ENCODE data around the gene KLK7. TPM values are rescaled to one million over a fixed set of nuclear protein-coding genes. Genes with fewer than 3 reads are reported as not detected.

KLK7 gene
- total and polyA plus RNA-seq, 12 donors, result 0.04 TPM; not detected in 11

GRCh38 chr19:51010066-51010795 lies 26.5 kb upstream of the KLK7 start:
- no peak for ATAC-seq

GRCh38 chr19:51009061-51009891 lies 25.6 kb upstream of the KLK7 start:
- DNase-seq, result no peak
- no peak overlapping the region for H3K27ac ChIP-seq
- no peaks in the 10 kb centered on the region for H3K4me1 ChIP-seq
- TF ChIP-seq CTCF (IDR thresholded peaks at IDR 0.05), result no peak
- intact Hi-C loops (cut with DNase I), result loop anchor here in 1 of 10 donors (10.0 kb wide), 1 partner anchor 74 kb away; no protein-coding TSS in a partner anchor
- WGBS, 2 donors, result 68 to 69% methylated on average over 19 of the region's 19 CpGs
- H3K4me3 ChIP-seq, result no peak overlapping the region
- no peaks in the 10 kb centered on the region for H3K9me3 ChIP-seq
- ATAC-seq, result no peak
- H3K27me3 ChIP-seq, result peaks cover 0 to 81% (median 74%) of the 10 kb centered on the region in 7 donors
- H3K36me3 ChIP-seq, result no peaks in the 10 kb centered on the region

More at GRCh38 chr19:51010066-51010795, 26.5 kb upstream of the KLK7 start:
- Histone ChIP-seq H3K27ac (no peak overlapping the region), H3K9me3 (no peaks in the 10 kb centered on the region), H3K27me3 (peaks cover 0 to 85% (median 77%) of the 10 kb centered on the region in 7 donors), H3K4me3 (no peak overlapping the region), H3K36me3 (no peaks in the 10 kb centered on the region), H3K4me1 (no peaks in the 10 kb centered on the region)
- WGBS, 2 donors, result 54 to 68% methylated on average over 4 of the region's 4 CpGs
- intact Hi-C loops (cut with DNase I), result loop anchor here in 1 of 10 donors (10.0 kb wide), 1 partner anchor 75 kb away; no protein-coding TSS in a partner anchor
- no peak for TF ChIP-seq CTCF (IDR thresholded peaks at IDR 0.05)
- DNase-seq, result no peak

- Histone ChIP-seq H3K4me1 (no peaks in the 10 kb centered on the region), H3K27me3 (peaks cover 6 to 82% (median 72%) of the 10 kb centered on the region in 7 donors), H3K9me3 (no peaks in the 10 kb centered on the region), H3K36me3 (no peaks in the 10 kb centered on the region), H3K4me3 (no peak overlapping the region), H3K27ac (no peak overlapping the region)
- 73 to 85% methylated on average over 3 of the region's 3 CpGs for WGBS, 2 donors
- DNase-seq (no peak), ATAC-seq (no peak)
- no peak for TF ChIP-seq CTCF (IDR thresholded peaks at IDR 0.05)
- intact Hi-C loops (cut with DNase I), result loop anchor here in 1 of 10 donors (10.0 kb wide), 1 partner anchor 73 kb away; no protein-coding TSS in a partner anchor
Measured at GRCh38 chr19:51007488-51007887, 23.8 kb upstream of the KLK7 start.

GRCh38 chr19:51006406-51006805 lies 22.7 kb upstream of the KLK7 start:
- DNase-seq (no peak), ATAC-seq (no peak)
- no peak overlapping the region for H3K4me3 ChIP-seq
- no peak for TF ChIP-seq CTCF (IDR thresholded peaks at IDR 0.05)
- WGBS, 2 donors, result 37 to 50% methylated on average over 8 of the region's 8 CpGs
- no peaks in the 10 kb centered on the region for H3K9me3 ChIP-seq
- H3K27me3 ChIP-seq, result peaks cover 6 to 82% (median 73%) of the 10 kb centered on the region in 7 donors
- no peaks in the 10 kb centered on the region for H3K4me1 ChIP-seq
- no peak overlapping the region for H3K27ac ChIP-seq
- intact Hi-C loops (cut with DNase I), result loop anchor here in 1 of 10 donors (10.0 kb wide), 1 partner anchor 72 kb away; no protein-coding TSS in a partner anchor
- H3K36me3 ChIP-seq, result no peaks in the 10 kb centered on the region

All from heart right ventricle (tissue), 16 donors.